ENCODE results near the gene PTPRN2. TPM values are rescaled to one million over a fixed set of nuclear protein-coding genes. Genes with fewer than 3 reads are reported as not detected.

PTPRN2 gene
- total RNA-seq, 1 experiment from 2014 or later, result 1.7 TPM

DNA sequence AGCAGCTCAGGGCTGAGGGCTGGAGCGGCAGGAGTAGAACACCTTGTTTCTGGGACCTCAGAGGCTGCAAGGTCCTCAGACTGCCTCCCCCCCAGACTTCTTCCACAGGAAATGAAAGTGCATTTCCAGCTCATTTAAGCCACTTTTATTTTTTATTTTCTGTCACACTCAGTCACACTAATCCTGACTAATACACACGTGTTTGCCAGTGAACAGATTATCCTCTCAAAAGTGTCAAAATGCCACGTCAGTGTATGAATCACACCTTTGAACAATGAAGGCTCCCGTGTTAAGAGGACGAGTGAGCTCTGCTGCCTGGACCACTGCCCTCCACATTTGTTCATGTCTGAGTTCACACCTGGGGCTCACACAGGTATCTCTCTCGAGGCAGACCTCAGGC, 762.3 kb downstream of the PTPRN2 start:
- Histone ChIP-seq H3K9me2 (replicated peaks; ENCODE audit: insufficient read depth, low read length) (peaks cover 4% of the 10 kb centered on the region; the same call in 1 of the 2 replicates), H4K20me1 (ENCODE audit: insufficient read depth, low read depth, low read length) (no peaks in the 10 kb centered on the region), H3K4me2 (ENCODE audit: low read depth, low read length, poor library complexity, severe bottlenecking) (no peak overlapping the region), H3K79me2 (ENCODE audit: low read length) (no peaks in the 10 kb centered on the region), H3K27me3 (ENCODE audit: low read length) (no peaks in the 10 kb centered on the region), H3K27ac (ENCODE audit: low read length) (no peak overlapping the region), H3K9me3 (ENCODE audit: low read length) (no peaks in the 10 kb centered on the region), H3K4me3 (ENCODE audit: low read length) (no peak overlapping the region), H3K4me1 (ENCODE audit: low read length) (no peaks in the 10 kb centered on the region), H2AFZ (ENCODE audit: low read length) (no peak overlapping the region), H3K36me3 (ENCODE audit: insufficient read depth, low read length) (no peaks in the 10 kb centered on the region), H3K9ac (ENCODE audit: low read length) (no peak overlapping the region)
- no peak for DNase-seq

DNA sequence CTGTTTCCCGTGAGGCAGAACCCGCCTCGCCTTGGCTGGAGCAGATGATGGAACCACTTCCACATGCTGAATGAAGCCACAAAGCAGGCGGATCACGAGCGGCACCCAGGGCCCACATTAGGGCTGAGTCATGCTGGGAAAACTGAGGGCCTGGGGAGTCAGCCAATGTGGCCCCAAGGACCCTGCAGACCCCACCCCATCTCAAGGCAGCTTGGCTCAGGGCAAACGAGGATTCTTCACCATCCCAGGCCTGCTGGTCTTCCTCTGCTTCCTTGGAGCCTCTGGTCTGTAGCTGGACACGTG, 762.9 kb downstream of the PTPRN2 start:
- Histone ChIP-seq H3K4me1 (ENCODE audit: low read length) (no peaks in the 10 kb centered on the region), H3K27me3 (ENCODE audit: low read length) (no peaks in the 10 kb centered on the region), H3K9me3 (ENCODE audit: low read length) (no peaks in the 10 kb centered on the region), H3K27ac (ENCODE audit: low read length) (no peak overlapping the region), H3K4me3 (ENCODE audit: low read length) (no peak overlapping the region), H3K4me2 (ENCODE audit: low read depth, low read length, poor library complexity, severe bottlenecking) (no peak overlapping the region), H3K36me3 (ENCODE audit: insufficient read depth, low read length) (no peaks in the 10 kb centered on the region), H4K20me1 (ENCODE audit: insufficient read depth, low read depth, low read length) (no peaks in the 10 kb centered on the region), H2AFZ (ENCODE audit: low read length) (no peak overlapping the region), H3K79me2 (ENCODE audit: low read length) (no peaks in the 10 kb centered on the region), H3K9ac (ENCODE audit: low read length) (no peak overlapping the region), H3K9me2 (replicated peaks; ENCODE audit: insufficient read depth, low read length) (peaks cover 4% of the 10 kb centered on the region; the same call in 1 of the 2 replicates)
- no peak for DNase-seq

DNA sequence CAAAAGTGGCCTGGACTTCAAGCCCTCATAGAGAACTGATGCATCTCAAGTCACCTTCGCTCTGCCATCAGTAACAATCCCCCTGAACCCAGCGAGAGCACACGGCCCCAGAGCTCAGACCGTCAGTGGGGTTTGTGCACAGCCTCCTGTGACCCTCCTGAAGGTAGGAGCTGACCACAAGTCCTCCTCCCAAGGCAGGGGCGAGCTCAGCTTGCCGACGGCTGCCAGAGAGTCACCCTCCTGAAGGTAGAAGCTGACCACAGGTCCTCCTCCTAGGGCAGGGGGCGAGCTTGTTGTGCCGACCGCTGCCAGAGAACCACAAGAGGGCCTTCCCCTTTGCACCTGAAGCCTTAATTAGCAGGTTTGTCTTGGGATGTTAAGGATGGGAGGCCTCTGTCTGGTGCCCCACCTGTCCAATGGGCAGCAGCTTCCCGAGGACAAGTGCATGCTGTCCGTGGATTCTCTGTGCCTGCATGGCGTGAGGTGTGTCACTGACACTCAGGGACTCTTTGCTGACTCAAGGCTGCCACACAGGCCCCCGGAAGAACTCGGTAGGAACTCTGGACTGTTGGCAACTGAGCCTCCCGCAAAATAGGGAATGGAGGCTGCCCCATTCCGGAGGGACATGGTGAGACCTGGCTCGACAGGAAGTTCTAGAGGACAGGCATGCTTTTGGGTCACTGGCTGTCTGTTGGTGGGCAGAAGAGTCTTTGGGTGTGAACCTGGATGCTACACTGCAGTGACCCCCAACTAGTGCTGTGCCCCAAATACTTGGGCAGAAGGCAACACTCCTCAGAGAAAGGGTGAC, 763.4 kb downstream of the PTPRN2 start:
- H3K4me1 ChIP-seq (ENCODE audit: low read length), result no peaks in the 10 kb centered on the region
- H3K4me2 ChIP-seq (ENCODE audit: low read depth, low read length, poor library complexity, severe bottlenecking), result no peak overlapping the region
- no peaks in the 10 kb centered on the region for H3K27me3 ChIP-seq (ENCODE audit: low read length)
- DNase-seq, result no peak
- no peaks in the 10 kb centered on the region for H3K9me3 ChIP-seq (ENCODE audit: low read length)
- H3K9me2 ChIP-seq (replicated peaks; ENCODE audit: insufficient read depth, low read length), result peaks cover 4% of the 10 kb centered on the region; the same call in 1 of the 2 replicates
- H3K79me2 ChIP-seq (ENCODE audit: low read length), result no peaks in the 10 kb centered on the region
- no peak overlapping the region for H2AFZ ChIP-seq (ENCODE audit: low read length)
- H3K27ac ChIP-seq (ENCODE audit: low read length), result no peak overlapping the region
- no peaks in the 10 kb centered on the region for H3K36me3 ChIP-seq (ENCODE audit: insufficient read depth, low read length)
- H3K9ac ChIP-seq (ENCODE audit: low read length), result no peak overlapping the region
- H3K4me3 ChIP-seq (ENCODE audit: low read length), result no peak overlapping the region
- no peaks in the 10 kb centered on the region for H4K20me1 ChIP-seq (ENCODE audit: insufficient read depth, low read depth, low read length)

DNA sequence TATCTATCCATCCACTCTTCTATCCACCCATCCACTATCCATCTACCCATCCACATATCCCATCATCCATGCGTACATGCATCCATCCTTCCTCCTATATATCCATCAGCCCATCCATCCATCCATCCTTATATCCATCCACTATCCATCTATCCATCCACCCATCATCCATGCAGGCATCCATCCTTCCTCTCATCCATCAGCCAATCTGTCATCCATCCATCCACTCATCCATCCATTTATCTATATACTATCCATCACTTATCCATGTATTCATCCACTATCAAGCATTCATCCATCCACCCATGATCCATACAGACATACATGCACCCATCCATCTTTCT, 765.0 kb downstream of the PTPRN2 start:
- H4K20me1 ChIP-seq (ENCODE audit: insufficient read depth, low read depth, low read length), result no peaks in the 10 kb centered on the region
- H3K4me3 ChIP-seq (ENCODE audit: low read length), result no peak overlapping the region
- no peaks in the 10 kb centered on the region for H3K27me3 ChIP-seq (ENCODE audit: low read length)
- no peaks in the 10 kb centered on the region for H3K4me1 ChIP-seq (ENCODE audit: low read length)
- H3K79me2 ChIP-seq (ENCODE audit: low read length), result no peaks in the 10 kb centered on the region
- DNase-seq, result no peak
- peaks cover 4% of the 10 kb centered on the region; the same call in 1 of the 2 replicates for H3K9me2 ChIP-seq (replicated peaks; ENCODE audit: insufficient read depth, low read length)
- no peak overlapping the region for H3K4me2 ChIP-seq (ENCODE audit: low read depth, low read length, poor library complexity, severe bottlenecking)
- no peak overlapping the region for H3K9ac ChIP-seq (ENCODE audit: low read length)
- H3K36me3 ChIP-seq (ENCODE audit: insufficient read depth, low read length), result no peaks in the 10 kb centered on the region
- no peak overlapping the region for H2AFZ ChIP-seq (ENCODE audit: low read length)
- H3K9me3 ChIP-seq (ENCODE audit: low read length), result no peaks in the 10 kb centered on the region
- H3K27ac ChIP-seq (ENCODE audit: low read length), result no peak overlapping the region

DNA sequence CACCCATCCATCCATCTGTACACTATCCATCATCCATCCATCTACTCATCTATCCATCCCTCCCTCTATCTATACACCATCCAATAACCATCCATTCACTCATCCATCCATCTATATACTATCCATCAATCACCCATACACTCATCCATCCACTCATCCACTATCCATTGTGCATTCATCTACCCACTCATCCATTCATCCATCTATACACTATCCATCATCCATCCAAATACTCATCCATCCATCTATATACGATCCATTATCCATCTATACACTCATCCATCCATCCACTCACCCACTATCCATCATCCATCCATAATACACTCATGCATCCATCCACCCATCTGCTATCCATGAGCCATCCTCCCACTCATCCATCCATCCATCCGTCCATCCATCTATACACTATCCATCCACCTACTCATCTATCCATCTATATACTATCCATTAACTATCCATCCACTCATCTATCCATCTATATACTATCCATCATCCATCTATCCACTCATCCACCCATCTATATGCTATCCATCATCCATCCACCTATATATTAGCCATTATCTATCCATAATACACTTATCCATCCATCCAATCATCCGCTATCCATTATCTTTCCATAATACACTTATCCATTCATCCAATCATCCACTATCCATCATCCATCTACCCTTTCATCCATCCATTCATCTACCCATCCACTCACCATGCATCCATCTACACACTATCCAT, 765.5 kb downstream of the PTPRN2 start:
- Histone ChIP-seq H2AFZ (ENCODE audit: low read length) (no peak overlapping the region), H3K79me2 (ENCODE audit: low read length) (no peaks in the 10 kb centered on the region), H3K27ac (ENCODE audit: low read length) (no peak overlapping the region), H3K9ac (ENCODE audit: low read length) (no peak overlapping the region), H3K27me3 (ENCODE audit: low read length) (no peaks in the 10 kb centered on the region), H3K36me3 (ENCODE audit: insufficient read depth, low read length) (no peaks in the 10 kb centered on the region), H3K9me2 (replicated peaks; ENCODE audit: insufficient read depth, low read length) (peaks cover 4% of the 10 kb centered on the region; the same call in 1 of the 2 replicates), H3K4me2 (ENCODE audit: low read depth, low read length, poor library complexity, severe bottlenecking) (no peak overlapping the region), H3K4me3 (ENCODE audit: low read length) (no peak overlapping the region), H3K9me3 (ENCODE audit: low read length) (no peaks in the 10 kb centered on the region), H3K4me1 (ENCODE audit: low read length) (no peaks in the 10 kb centered on the region), H4K20me1 (ENCODE audit: insufficient read depth, low read depth, low read length) (no peaks in the 10 kb centered on the region)
- no peak for DNase-seq

DNA sequence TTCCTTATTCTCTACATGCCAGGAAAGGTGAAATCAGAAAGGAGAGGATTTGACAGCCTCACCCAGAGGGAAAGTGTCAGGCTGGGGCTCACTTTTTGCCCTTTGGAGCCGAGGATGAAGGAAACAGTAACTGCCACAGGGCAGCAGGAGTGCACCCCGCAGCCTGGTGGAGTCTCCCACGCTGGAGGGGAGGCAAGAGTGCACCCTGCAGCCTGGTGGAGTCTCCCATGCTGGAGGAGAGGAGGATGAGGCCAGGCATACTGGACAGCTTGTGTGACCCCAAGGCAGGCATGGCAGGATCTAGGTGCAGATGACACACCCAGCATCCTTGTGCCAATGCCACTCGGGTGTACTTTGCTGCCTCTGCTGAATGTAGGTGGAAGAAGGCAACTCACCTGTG, 766.8 kb downstream of the PTPRN2 start:
- H3K27ac ChIP-seq (ENCODE audit: low read length), result no peak overlapping the region
- no peaks in the 10 kb centered on the region for H3K27me3 ChIP-seq (ENCODE audit: low read length)
- no peak for DNase-seq

DNA sequence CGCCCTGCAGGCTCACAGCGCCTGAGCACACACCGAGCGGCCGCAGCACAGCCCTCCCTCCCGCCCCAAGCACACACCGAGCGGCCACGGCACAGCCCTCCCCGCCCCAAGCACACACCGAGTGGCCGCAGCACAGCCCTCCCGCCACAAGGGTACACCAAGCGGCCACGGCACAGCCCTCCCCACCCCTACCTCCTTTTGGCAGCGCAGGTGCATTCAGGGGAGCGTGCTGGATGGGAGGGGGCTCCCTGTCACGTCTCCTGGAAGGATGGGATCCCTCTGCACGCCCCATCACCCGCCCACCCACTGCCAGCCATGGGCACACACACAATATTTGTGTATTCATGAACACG, 768.2 kb downstream of the PTPRN2 start:
- H2AFZ ChIP-seq (ENCODE audit: low read length), result no peak overlapping the region
- H3K36me3 ChIP-seq (ENCODE audit: insufficient read depth, low read length), result no peaks in the 10 kb centered on the region
- no peak overlapping the region for H3K27ac ChIP-seq (ENCODE audit: low read length)
- no peak overlapping the region for H3K4me2 ChIP-seq (ENCODE audit: low read depth, low read length, poor library complexity, severe bottlenecking)
- no peak for DNase-seq
- no peak overlapping the region for H3K4me3 ChIP-seq (ENCODE audit: low read length)
- H3K79me2 ChIP-seq (ENCODE audit: low read length), result no peaks in the 10 kb centered on the region
- peaks cover 4% of the 10 kb centered on the region; the same call in 1 of the 2 replicates for H3K9me2 ChIP-seq (replicated peaks; ENCODE audit: insufficient read depth, low read length)
- no peaks in the 10 kb centered on the region for H3K4me1 ChIP-seq (ENCODE audit: low read length)
- no peak overlapping the region for H3K9ac ChIP-seq (ENCODE audit: low read length)
- H4K20me1 ChIP-seq (ENCODE audit: insufficient read depth, low read depth, low read length), result no peaks in the 10 kb centered on the region
- no peaks in the 10 kb centered on the region for H3K27me3 ChIP-seq (ENCODE audit: low read length)
- no peaks in the 10 kb centered on the region for H3K9me3 ChIP-seq (ENCODE audit: low read length)

More for the DNA sequence above, 766.8 kb downstream of the PTPRN2 start:
- H3K36me3 ChIP-seq (ENCODE audit: insufficient read depth, low read length), result no peaks in the 10 kb centered on the region
- H3K4me1 ChIP-seq (ENCODE audit: low read length), result no peaks in the 10 kb centered on the region
- H4K20me1 ChIP-seq (ENCODE audit: insufficient read depth, low read depth, low read length), result no peaks in the 10 kb centered on the region
- H3K9ac ChIP-seq (ENCODE audit: low read length), result no peak overlapping the region
- no peak overlapping the region for H2AFZ ChIP-seq (ENCODE audit: low read length)
- no peak overlapping the region for H3K4me2 ChIP-seq (ENCODE audit: low read depth, low read length, poor library complexity, severe bottlenecking)
- H3K79me2 ChIP-seq (ENCODE audit: low read length), result no peaks in the 10 kb centered on the region
- no peak overlapping the region for H3K4me3 ChIP-seq (ENCODE audit: low read length)
- H3K9me2 ChIP-seq (replicated peaks; ENCODE audit: insufficient read depth, low read length), result peaks cover 4% of the 10 kb centered on the region; the same call in 1 of the 2 replicates
- no peaks in the 10 kb centered on the region for H3K9me3 ChIP-seq (ENCODE audit: low read length)

DNA sequence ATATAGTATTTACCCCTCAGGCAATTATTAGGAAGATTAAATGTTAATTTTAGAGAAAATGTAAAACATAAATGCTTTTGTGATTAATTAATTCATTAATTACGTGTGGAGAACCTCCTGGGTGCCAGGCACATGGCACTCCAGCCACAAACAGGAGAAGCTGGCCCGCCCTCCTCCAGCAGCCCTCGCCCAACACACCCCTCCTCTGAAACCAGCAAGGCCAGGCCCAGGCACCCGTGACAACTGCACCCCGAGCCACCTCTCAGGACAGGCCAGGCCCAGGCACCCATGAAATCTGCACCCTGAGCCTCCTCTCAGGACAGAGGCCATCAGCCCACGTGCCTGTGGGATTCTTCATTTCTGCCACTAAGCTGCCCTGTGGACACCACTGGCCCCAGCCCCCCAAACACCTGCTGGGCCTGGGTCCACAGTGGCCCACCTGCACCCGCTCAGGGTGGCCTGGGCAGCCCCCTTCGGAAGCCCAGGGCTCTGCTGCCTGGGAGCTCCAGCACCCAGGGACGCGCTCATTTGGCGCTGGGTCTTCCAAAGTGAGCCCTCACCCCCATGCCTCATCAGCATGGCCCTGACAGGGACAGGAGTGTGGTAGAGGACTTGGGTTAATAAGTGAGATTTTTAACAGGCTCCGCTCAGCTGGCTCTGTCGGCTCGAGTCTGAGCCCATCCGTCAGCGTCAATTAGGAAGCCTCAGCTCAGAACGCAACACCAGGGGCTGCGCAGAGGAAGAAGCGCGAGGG, 768.7 kb downstream of the PTPRN2 start:
- no peaks in the 10 kb centered on the region for H3K9me3 ChIP-seq (ENCODE audit: low read length)
- no peaks in the 10 kb centered on the region for H3K27me3 ChIP-seq (ENCODE audit: low read length)
- no peak overlapping the region for H3K9ac ChIP-seq (ENCODE audit: low read length)
- no peak for DNase-seq
- no peak overlapping the region for H3K4me3 ChIP-seq (ENCODE audit: low read length)
- no peaks in the 10 kb centered on the region for H4K20me1 ChIP-seq (ENCODE audit: insufficient read depth, low read depth, low read length)
- no peaks in the 10 kb centered on the region for H3K79me2 ChIP-seq (ENCODE audit: low read length)
- peaks cover 4% of the 10 kb centered on the region; the same call in 1 of the 2 replicates for H3K9me2 ChIP-seq (replicated peaks; ENCODE audit: insufficient read depth, low read length)
- H3K27ac ChIP-seq (ENCODE audit: low read length), result no peak overlapping the region
- no peak overlapping the region for H2AFZ ChIP-seq (ENCODE audit: low read length)
- H3K4me1 ChIP-seq (ENCODE audit: low read length), result no peaks in the 10 kb centered on the region
- no peaks in the 10 kb centered on the region for H3K36me3 ChIP-seq (ENCODE audit: insufficient read depth, low read length)
- no peak overlapping the region for H3K4me2 ChIP-seq (ENCODE audit: low read depth, low read length, poor library complexity, severe bottlenecking)
